ENCODE measurements around the gene CCL27. TPM values are rescaled to one million over a fixed set of nuclear protein-coding genes. Genes with fewer than 3 reads are reported as not detected.

CCL27 gene
- total and polyA plus RNA-seq, 10 of the 15 experiments (the other 5 are each of a cell fraction or from before 2014, with no cell fraction given), result 0.45 TPM; not detected in 9

GRCh38 chr9:34637356-34638137, 24.9 kb downstream of the CCL27 start, which contains the start of gene SIGMAR1 (continued):
- TF ChIP-seq NFYB (IDR thresholded peaks at IDR 0.05; ENCODE audit: insufficient read depth, low read depth, low read length), result peak; percentile 83; the same call in 1 of the 2 replicates
- peak; percentile 80; the same call in 1 of the 2 replicates for TF ChIP-seq ZNF207 (IDR thresholded peaks at IDR 0.05; ENCODE audit: borderline replicate concordance)
- TF ChIP-seq FOXK2 (IDR thresholded peaks at IDR 0.05), result peak; percentile 96
- TF ChIP-seq GATAD2B (conservative IDR thresholded peaks at IDR 0.05; ENCODE audit: low read depth), result peak; percentile 61; the same call in 1 of the 2 replicates
- TF ChIP-seq ASH2L (IDR thresholded peaks at IDR 0.05; ENCODE audit: borderline replicate concordance, low read depth), result no peak
- no peak for TF ChIP-seq PBX3 (IDR thresholded peaks at IDR 0.05; ENCODE audit: insufficient replicate concordance, low read depth, low read length)
- no peak for TF ChIP-seq BMI1 (IDR thresholded peaks at IDR 0.05; ENCODE audit: borderline replicate concordance)
- TF ChIP-seq, protein P1, sequence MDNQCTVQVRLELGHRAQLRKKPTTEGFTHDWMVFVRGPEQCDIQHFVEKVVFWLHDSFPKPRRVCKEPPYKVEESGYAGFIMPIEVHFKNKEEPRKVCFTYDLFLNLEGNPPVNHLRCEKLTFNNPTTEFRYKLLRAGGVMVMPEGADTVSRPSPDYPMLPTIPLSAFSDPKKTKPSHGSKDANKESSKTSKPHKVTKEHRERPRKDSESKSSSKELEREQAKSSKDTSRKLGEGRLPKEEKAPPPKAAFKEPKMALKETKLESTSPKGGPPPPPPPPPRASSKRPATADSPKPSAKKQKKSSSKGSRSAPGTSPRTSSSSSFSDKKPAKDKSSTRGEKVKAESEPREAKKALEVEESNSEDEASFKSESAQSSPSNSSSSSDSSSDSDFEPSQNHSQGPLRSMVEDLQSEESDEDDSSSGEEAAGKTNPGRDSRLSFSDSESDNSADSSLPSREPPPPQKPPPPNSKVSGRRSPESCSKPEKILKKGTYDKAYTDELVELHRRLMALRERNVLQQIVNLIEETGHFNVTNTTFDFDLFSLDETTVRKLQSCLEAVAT (IDR thresholded peaks at IDR 0.05), result no peak; the same call in 1 of the 2 replicates
- no peak for TF ChIP-seq CREB1 (IDR thresholded peaks at IDR 0.05; ENCODE audit: low read depth)
- TF ChIP-seq NFXL1 (IDR thresholded peaks at IDR 0.05; ENCODE audit: borderline replicate concordance), result peak; percentile 61; the same call in 1 of the 2 replicates
- no peak for TF ChIP-seq SUPT20H (IDR thresholded peaks at IDR 0.05; ENCODE audit: borderline replicate concordance, control insufficient read depth, low read depth, low read length)
- TF ChIP-seq, protein P2, sequence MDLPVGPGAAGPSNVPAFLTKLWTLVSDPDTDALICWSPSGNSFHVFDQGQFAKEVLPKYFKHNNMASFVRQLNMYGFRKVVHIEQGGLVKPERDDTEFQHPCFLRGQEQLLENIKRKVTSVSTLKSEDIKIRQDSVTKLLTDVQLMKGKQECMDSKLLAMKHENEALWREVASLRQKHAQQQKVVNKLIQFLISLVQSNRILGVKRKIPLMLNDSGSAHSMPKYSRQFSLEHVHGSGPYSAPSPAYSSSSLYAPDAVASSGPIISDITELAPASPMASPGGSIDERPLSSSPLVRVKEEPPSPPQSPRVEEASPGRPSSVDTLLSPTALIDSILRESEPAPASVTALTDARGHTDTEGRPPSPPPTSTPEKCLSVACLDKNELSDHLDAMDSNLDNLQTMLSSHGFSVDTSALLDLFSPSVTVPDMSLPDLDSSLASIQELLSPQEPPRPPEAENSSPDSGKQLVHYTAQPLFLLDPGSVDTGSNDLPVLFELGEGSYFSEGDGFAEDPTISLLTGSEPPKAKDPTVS (IDR thresholded peaks at IDR 0.05; ENCODE audit: low read depth, low read length), result no peak
- TF ChIP-seq CBFB (IDR thresholded peaks at IDR 0.05; ENCODE audit: low read depth), result no peak
- TF ChIP-seq, protein P3, sequence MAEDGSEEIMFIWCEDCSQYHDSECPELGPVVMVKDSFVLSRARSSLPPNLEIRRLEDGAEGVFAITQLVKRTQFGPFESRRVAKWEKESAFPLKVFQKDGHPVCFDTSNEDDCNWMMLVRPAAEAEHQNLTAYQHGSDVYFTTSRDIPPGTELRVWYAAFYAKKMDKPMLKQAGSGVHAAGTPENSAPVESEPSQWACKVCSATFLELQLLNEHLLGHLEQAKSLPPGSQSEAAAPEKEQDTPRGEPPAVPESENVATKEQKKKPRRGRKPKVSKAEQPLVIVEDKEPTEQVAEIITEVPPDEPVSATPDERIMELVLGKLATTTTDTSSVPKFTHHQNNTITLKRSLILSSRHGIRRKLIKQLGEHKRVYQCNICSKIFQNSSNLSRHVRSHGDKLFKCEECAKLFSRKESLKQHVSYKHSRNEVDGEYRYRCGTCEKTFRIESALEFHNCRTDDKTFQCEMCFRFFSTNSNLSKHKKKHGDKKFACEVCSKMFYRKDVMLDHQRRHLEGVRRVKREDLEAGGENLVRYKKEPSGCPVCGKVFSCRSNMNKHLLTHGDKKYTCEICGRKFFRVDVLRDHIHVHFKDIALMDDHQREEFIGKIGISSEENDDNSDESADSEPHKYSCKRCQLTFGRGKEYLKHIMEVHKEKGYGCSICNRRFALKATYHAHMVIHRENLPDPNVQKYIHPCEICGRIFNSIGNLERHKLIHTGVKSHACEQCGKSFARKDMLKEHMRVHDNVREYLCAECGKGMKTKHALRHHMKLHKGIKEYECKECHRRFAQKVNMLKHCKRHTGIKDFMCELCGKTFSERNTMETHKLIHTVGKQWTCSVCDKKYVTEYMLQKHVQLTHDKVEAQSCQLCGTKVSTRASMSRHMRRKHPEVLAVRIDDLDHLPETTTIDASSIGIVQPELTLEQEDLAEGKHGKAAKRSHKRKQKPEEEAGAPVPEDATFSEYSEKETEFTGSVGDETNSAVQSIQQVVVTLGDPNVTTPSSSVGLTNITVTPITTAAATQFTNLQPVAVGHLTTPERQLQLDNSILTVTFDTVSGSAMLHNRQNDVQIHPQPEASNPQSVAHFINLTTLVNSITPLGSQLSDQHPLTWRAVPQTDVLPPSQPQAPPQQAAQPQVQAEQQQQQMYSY (CRISPR knock-in tag; IDR thresholded peaks at IDR 0.05), result no peak
- no peak for TF ChIP-seq PAX8 (IDR thresholded peaks at IDR 0.05)
- peak; percentile 96 for TF ChIP-seq JUND (IDR thresholded peaks at IDR 0.05; ENCODE audit: low read depth, low read length)
- TF ChIP-seq CHD1 (IDR thresholded peaks at IDR 0.05; ENCODE audit: low read depth, low read length), result peak; percentile 97
- peak; percentile 76 for TF ChIP-seq USF1 (IDR thresholded peaks at IDR 0.05; ENCODE audit: borderline replicate concordance, extremely low read length, insufficient read depth, low read depth, low read length)
- TF ChIP-seq NR2C1 (IDR thresholded peaks at IDR 0.05), result 0 out of 2 replicates have a peak, but pooled peaks have one; percentile 3
- TF ChIP-seq POLR2AphosphoS2 (IDR thresholded peaks at IDR 0.05; ENCODE audit: low read depth, low read length), result peak; percentile 76; the same call in 1 of the 2 replicates
